ENCODE results near the gene CBARP.

CBARP gene, protein sequence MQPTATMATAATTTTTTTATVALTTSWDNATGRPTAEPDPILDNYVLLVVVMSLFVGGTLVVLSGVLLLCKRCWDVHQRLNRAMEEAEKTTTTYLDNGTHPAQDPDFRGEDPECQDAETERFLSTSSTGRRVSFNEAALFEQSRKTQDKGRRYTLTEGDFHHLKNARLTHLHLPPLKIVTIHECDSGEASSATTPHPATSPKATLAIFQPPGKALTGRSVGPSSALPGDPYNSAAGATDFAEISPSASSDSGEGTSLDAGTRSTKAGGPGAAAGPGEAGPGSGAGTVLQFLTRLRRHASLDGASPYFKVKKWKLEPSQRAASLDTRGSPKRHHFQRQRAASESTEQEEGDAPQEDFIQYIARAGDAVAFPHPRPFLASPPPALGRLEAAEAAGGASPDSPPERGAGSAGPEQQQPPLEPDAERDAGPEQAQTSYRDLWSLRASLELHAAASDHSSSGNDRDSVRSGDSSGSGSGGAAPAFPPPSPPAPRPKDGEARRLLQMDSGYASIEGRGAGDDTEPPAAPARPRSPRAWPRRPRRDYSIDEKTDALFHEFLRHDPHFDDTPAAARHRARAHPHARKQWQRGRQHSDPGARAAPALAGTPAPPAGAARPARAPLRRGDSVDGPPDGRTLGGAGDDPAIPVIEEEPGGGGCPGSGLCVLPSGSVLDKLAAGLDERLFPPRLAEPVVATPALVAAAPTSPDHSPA

DNA sequence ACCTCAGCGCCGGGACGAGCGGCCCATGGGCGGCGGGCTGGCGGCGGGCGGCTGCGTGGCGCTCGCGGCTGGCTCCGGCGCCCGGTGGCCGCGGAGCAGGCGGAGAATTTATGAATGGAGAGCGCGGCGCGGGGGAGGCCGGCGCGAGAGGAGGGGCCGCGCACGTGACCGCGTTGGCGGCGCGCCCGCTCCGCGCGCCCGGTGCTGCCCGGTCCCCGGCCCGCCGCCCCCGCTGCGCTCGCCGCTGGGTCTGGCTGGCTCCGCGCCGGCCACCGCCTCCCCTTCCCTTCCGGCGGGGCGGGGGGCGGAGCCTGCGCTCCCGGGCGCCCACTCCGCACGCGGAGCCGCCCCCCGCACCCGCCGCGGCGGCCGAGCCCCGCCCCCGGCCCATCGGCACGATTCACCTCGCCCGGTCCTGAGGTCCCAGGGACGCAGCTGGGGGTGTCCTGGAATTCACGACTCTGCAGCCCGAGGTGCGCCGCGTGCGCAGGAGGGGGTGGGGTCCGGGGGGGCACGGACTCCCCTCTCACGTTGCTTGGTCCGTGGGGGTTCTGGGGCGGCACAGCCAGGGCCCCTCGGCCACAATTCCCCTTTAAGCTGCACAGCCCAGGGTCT, at the start of gene CBARP:
Gene CBARP, minus strand, starts transcription at position 252 of the 615 bp plus-strand sequence. CDS start 1,905 bp downstream, outside the sequence.
- DNase-seq (ENCODE audit: low spot score), result no peak

DNA sequence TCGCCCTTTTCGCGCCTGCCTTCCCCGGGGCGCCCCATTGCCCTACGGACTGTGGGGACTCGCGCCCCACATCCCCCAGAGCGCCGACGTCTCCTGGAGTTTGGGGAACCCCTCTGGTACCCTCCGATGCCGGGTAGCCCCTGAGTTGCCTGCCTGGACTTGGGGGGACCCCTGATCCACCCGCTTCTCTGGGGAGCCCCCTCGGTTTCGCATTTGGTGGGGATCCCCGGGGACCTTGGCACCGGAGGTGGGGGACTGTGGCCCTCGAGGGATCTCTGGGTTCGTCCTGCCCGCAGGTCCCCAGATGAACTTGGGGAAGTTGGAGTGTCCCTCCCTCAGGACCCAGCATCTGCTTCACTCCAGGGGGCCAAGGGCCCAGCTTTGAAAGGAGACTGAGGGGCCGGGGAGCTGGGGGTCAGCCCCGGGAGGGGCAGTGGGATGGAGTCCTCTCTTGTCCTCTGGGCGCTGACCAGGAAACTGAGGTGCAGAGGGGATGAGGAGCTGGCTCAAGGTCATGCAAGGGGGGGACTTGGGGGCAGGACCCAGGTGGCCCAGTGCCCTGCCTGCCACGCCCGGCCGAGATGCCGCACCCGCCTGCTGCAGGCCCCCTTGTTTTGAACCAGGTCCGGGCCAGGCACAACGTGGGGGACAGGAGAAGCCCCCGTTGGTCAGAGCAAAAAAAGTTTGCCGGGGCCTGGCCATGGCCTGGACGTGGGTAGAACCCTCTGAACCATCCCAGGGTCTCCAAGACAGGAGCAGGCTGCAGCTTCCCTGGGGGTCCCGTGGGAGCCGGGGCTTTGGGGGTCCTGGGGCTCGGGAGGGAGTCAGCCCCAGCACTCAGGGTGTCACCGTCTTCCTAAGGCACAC, 48.9 kb upstream of the CBARP start:
- no peak for DNase-seq (ENCODE audit: low spot score)

DNA sequence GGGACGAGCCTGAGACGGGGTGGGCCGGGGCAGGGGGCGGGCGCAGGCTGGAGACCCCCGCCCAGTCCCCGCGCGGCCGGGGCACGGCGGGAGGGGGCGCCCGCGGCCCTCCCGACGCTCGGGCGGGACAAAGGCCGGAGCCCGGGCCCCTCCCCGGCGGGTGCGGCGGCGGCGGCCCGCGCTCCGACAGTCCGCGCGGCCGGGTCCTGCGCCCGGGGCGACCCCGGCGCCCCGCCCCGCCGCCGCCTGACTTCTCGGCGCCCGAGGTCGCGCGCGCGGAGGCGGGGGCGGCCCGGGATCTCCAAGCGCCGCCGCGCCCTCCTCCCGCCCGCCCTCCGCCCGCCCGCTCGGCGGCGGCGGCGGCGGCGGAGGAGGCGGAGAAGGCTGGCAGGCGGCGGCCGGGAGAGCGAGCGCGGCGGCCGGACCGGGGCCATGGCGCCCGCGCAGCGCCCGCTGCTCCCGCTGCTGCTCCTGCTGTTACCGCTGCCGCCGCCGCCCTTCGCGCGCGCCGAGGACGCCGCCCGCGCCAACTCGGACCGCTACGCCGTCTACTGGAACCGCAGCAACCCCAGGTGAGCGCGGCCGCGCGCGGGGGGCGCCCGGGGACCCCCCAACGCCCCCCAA, 48.0 kb upstream of the CBARP start, which contains the start of gene EFNA2:
Gene EFNA2, plus strand, starts transcription at position 137 of the 624 bp plus-strand sequence. Its CDS starts 296 bp downstream, at position 433.
- no peak for DNase-seq (ENCODE audit: low spot score)

DNA sequence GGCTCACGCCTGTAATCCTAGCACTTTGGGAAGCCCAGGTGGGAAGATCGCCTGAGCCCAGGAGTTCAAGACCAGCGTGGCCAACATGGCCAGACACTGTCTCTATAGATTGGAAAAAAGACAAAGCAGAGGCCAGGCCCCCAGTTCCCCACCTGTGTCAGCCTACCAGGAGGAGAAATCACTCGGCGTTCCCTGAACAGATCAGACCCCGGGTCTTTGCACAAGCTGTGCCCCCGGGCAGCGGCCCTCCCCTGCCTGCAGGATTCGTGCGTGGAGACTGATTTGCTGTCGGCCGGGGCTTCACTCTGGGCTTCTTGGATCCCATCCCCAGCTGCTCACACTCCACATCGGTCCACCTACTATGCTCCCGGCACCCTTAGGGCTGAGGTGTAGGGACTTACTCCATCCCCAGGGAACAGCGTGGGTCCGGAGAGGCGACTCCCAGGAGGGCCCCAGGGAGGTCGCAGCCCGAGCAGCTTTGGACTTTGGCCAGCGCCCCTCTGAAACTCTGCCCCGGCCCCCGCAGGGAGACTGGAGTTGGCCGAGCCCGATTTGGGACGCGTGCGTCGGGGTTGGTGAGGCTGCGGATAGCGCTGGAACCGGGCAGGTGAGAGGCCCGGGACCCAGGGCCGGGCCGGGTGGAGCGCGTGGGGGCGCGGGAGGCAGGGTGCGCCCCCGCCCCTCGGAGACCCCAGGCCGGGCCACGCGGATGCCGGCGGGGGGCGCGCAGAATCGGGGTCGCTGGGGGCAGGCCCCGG, 47.4 kb upstream of the CBARP start:
- DNase-seq (ENCODE audit: low spot score), result no peak

DNA sequence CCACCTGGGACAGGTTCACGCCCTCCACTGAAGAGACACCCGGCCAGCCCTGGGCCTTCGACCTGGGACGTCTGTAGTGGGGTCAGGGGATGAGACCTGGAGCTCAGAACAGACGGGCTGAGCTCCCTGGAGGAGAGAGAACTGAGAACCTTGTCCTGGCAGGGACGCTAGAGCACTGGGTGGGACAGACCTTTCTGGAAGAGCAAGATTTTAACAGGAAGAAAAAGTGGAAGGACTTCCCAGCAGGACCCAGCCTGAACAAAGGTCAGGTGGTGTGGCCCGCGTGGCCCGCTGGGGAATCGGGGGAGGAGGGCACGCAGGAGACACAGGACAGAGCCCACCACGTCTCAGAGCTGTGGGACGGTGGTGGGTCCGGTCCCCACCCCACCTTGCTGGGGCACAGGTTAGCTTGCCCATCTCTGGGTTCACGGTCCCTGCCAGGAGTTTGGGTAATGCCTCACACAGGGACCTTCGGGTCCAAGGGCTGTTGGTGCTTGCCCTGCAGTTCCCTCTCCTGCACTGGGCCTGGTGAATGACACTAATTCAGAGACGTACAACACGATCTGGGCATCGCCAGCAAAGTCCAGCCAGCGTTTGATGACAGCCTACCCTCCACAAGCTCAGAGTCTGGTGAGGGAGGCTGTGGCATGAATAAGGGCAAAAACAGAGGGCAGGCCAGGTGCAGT, 46.6 kb upstream of the CBARP start:
- no peak for DNase-seq (ENCODE audit: low spot score)

DNA sequence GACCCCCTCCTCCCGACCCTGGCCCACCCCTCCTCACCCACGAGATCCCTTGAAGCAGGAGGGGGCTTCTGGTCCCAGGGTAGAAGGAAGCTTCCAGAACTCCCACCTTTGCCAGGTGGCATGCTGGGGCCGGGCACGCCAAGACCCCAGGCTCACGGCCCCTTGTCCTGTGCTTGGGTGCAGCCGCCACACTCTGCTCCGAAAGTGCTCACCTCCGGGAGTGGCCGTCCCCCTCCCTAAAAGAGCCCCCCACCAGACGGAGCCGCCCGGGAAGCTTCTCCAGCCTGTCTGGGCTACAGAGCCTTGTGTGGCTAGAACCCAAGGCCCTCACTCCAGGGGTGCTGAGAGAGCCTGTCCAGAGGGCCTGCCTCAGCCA, 46.1 kb upstream of the CBARP start:
- no peak for DNase-seq (ENCODE audit: low spot score)

DNA sequence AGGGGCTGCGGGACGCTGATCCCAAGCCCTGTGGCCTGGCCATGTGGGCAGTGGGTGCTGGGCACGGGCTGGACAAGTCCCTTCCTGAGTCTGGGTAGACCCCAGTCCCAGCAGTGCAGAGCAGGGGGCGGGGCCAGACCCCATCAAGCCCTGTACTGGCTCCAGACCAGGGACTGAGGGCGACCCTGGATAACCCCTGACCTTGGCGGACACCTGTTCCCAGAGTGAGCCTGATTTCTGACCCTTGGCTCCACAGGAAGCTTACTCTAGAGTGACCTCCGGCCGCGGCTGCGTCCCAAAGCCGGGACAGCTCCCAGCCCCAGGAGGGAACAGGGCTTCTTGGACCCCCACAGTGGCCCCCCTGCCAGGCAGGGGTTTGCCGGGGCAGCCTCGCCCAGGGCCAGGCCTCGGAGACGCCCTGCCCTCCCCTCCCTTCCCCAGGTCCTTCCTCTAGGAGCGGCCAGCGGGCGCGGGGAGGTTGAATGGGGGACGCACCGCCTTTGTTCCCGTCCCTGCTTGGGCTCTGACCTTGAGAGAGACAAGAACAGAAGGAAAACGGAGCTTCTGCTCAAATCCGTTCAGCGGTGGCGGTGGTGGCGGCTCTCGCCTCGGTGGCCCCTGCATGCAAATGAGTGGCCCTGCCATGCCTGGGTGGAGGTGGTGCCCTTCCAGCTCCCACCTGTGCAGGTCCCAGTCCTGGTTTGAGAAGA, 45.6 kb upstream of the CBARP start:
- DNase-seq (ENCODE audit: low spot score), result no peak

DNA sequence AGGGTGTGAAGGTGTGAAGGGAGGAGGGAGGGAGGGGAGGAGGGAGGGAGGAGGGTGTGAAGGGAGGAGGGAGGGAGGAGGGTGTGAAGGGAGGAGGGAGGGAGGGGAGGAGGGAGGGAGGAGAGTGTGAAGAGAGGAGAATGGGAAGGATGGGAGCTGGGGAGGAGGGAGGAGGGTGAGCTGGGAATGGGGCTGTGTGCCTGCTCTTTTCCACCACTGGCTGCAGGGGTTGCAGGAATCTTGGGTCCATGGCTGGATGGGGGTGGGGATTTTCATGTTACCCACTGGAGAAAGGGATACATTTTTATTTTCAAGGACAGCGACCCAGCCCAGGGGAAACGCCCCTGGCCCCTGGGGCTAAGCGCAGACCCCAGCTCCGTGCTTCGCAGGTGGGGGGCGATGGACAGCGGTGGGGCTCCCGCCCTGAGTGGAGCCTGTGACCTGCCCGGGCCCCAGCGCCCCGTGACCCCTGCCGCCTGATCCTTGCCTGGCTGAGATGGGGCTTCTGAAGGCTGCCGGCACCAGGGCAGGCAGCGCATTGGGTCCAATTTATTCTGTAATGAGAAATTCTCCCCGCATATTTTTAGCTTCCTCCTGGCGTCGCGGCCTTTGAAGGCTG, 44.9 kb upstream of the CBARP start:
- DNase-seq (ENCODE audit: low spot score), result no peak

DNA sequence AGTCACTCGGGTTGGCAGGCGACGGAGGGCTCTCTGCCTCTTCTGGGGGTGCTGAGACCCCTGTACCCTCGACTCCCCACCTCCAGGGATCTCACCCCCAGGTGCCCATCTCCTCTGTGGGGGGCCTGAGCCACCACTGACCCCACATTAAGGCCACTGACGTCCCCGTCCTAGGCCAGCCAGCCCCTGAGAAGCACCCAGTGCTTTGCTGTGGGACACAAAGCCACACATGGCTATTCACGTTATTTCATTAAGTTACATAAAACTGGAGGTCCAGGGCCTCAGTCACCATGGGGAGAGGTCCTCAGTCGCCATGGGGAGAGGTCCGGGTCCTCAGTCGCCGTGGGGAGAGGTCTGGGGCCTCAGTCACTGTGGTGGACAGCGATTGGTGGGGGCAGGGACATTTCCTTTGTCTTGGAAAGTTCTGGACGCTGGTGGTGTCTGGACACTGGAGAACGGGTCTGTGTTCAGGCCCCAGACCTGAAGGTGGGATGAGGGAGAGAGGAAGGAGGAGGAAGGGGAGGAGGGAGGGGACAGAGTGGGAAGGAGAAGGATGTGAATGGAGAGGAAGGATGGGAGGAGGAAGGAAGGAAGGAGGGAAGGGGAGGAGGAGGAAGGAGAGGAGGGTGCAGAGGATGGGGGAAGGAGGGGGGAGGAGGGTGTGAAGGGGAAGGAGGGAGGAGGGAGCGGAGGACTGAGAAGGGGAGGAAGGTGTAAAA, 43.9 kb upstream of the CBARP start:
- no peak for DNase-seq (ENCODE audit: low spot score)

DNA sequence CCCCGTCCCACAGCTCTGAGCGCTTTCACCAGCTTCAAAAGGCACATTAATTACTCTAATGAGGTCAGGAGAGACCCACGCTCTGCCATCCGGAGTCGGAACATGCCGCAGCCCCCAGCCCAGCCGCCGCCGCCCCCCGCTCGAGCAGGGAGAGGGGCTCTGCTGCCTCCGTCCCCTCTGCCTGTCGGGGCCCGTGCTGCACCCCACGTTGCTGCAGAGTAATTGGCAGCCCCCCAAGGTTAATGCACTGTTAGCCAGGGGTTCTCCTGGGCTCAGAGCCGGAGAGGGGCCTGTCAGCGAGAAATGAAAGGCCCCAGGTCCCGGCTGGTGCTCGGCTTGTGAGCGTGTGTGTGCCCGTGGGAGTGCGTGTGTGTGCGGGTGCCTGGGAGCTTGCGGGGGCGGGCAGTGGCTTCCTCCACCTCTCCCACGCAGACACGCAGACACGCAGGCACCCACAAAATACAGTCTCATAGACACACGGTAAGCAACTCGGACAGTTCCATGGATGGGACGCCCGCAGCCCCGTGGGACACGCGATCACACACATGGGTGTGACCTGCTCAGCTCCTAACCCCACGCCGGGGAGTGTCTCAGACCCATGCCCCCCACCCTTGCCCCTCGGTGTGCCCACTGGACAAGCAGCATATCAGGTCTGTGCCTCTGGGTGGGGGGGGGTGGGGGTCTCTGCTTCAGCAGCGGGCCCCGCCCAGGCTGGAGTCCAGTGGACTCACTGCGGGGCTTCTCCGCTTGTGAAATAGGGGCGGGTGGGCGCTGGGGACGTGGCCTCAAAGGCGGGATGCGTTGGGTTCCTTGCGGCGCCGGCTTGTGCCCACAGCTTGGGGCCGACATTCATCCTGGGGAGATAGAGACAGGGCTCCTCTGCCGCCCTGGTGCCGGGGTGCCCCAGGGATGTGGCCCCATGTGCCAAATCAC, 43.1 kb upstream of the CBARP start:
- DNase-seq (ENCODE audit: low spot score), result no peak

DNA sequence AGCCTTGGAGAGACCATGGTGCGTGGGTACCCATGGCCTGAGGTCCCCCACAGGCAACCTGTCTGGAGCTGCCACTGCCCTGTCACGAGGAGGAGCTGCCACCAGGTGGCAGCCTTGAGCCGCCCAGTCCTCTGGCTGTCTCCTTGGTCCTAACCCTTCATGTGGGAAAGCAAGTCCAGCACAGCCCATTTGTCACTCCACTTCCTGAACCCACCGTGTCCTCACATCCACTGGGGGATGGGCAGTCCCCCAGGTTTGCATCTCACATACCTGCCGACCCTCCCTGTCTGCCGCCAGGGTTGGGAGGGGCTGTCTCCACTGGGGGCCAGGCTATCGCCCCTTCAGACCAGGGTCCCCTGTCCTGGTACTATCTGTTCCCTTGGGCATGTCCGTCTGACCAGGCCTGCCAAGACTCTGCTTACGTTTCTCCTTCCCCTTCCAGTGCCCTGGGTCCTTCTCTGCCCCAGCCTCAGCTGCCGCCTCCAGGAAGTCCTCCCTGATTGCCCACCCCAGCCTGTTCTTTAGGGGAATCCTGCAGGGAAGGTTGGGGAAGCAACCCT, 42.1 kb upstream of the CBARP start:
- peak; percentile 81 for DNase-seq (ENCODE audit: low spot score)

DNA sequence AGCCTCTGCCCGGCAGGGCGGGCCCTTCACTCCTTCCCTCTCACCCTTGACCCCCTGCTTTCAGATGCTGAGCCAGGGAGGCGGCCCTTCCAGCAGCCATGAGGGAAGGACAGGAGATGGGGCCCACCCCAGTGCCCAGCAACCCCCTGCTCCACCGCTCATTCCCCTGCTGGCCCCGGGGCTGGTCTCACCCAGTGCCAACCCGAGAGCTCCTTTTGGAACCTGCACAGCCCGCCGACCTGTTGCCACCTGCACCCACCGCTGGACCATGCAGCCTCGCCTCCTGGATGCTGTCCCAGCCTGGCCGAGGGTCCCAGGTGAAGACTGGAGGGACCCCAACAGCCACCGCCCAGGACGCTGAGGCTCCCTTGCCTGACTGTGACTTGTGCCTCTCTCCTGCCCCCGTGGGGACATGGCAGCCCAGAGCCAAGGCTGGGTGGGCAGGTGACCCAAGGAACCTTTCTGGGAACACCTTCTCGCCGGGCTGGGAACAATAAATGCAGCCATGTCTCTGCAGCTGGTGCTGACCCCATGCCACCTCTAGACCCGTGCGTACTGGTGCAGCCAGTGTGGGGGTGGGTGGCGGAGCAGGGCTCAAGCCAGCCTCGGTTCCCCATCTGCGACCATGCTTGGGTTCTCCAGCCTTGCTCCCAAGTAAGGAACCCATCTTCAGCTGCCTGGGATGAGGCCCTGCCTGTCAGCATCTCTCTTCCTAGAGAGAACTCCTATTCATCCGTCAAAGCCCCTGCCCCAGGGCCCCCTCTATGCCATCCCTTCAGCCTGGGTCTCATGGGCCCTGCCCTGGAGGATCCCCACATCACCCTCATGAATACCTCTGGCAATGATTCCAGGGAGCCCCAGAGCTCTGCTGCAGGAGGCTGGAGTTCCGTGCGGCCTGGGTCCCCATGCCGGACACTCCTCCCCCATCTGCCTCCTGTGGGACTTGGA, 41.2 kb upstream of the CBARP start:
- DNase-seq (ENCODE audit: low spot score), result no peak

DNA sequence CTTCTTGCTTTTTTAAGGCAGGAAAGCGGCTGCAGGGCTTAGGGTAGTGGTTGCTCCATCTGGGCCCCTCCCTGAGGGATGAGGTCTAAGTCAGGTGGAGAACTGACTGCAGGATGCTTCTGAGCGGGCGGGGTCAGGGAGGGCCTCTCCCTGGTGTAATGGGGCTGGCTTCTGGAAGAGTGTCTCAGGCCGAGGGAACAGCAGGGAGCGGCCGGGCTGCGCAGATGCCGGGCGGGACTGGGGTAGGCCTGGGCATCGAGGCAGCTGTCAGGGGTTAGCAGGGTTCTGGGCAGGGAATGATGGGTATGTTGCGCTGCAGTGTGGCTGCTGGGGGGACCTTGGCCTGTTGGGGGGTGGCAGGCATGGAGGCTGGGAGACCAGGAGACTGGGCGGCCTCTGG, 40.3 kb upstream of the CBARP start:
- DNase-seq (ENCODE audit: low spot score), result no peak

DNA sequence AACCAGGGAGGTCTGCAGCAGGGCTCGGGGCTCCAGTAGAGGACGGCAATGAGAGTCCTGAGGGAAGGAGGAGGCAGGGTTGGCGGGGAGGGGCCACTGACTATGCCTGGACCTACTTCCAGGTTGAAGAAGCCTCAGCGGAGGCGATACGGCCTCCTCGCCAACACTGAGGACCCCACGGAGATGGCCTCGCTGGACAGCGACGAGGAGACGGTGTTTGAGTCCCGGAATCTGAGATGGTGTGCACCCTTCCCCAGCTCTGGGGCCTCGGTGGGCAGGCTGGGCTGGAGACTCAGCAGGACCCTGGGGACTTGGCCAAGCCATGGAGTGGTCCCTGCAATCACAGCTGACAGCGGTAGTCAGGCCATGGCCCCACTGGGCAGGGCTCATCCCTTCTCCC, 39.3 kb upstream of the CBARP start:
- DNase-seq (ENCODE audit: low spot score), result no peak

DNA sequence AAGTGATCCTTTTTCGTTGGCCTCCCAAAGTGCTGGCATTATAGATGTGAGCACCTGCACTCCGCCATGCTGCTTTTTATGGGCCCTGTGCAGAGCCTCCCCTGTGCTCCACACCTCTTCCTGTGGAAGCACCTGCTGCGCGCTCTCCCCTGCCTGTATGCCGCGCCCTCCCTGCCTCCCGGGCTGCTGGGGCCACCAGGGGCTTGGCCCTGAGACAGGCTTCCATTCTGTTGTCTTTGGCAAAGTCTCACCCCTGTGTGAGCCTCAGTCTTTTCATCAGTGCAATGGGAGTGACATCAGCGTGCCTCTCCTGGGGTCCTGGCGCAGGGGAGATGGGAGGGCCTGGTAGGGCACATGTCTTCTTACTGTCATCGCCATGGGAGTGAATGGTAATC, 38.8 kb upstream of the CBARP start:
- no peak for DNase-seq (ENCODE audit: low spot score)

All from kidney capillary endothelial cell (primary cell).